HepG2 (cell line): ENCODE results near the gene S100A6. TPM values are rescaled to one million over a fixed set of nuclear protein-coding genes. Genes with fewer than 3 reads are reported as not detected.

Experiments
- ERF ChIP-seq: IDR thresholded peaks from 2 replicates; pipeline ENCODE4 v1.6.1; 2018; ENCODE audit warnings: missing biosample characterization, missing genetic modification reagents
- GABPB1 ChIP-seq: IDR thresholded peaks from 2 replicates; pipeline ENCODE4 v1.6.1; 2016; ENCODE audit warnings: mild to moderate bottlenecking, missing genetic modification reagents, moderate library complexity, missing compliant biosample characterization
- HIC2 ChIP-seq: sonication (generic); formaldehyde crosslinking; IDR thresholded peaks from 2 replicates; pipeline ENCODE4 v1.9.0; 2022; ENCODE audit warnings: low read depth, missing genetic modification reagents
- HNF1A ChIP-seq, 2 experiments: sonication (generic) in 1 of 2; formaldehyde crosslinking in 1 of 2; IDR thresholded peaks; 2 replicates each; pipeline versions ENCODE4 v1.4.0 to v1.6.1; 2016 to 2020; ENCODE audit warnings: borderline replicate concordance in 1 of 2, low read depth in 1 of 2, mild to moderate bottlenecking in 1 of 2, missing genetic modification reagents in 1 of 2
- IKZF1 ChIP-seq: fragments of 450-650 bp; IDR thresholded peaks from 2 replicates; pipeline ENCODE4 v1.7.1; 2016
- IRF9 ChIP-seq: sonication (generic); formaldehyde crosslinking; IDR thresholded peaks from 2 replicates; pipeline ENCODE4 v1.8.0; 2022; ENCODE audit warnings: missing genetic modification reagents, mild to moderate bottlenecking, borderline replicate concordance
- KDM6A ChIP-seq: IDR thresholded peaks from 2 replicates; pipeline ENCODE4 v1.6.1; 2016; ENCODE audit warnings: low read depth
- KLF6 ChIP-seq: IDR thresholded peaks from 2 replicates; pipeline ENCODE4 v1.8.0; 2016; ENCODE audit warnings: missing biosample characterization, missing genetic modification reagents
- MEIS1 ChIP-seq: sonication (generic); formaldehyde crosslinking; IDR thresholded peaks from 2 replicates; pipeline ENCODE4 v1.9.0; 2021; ENCODE audit warnings: mild to moderate bottlenecking, missing genetic modification reagents, moderate library complexity, borderline replicate concordance
- MXI1 ChIP-seq: IDR thresholded peaks from 3 replicates; pipeline ENCODE4 v1.6.1; 2012; ENCODE audit warnings: low read depth, low read length, inconsistent platforms, borderline replicate concordance
- MYNN ChIP-seq: sonication (generic); formaldehyde crosslinking; IDR thresholded peaks from 2 replicates; pipeline ENCODE4 v1.4.0; 2020; ENCODE audit warnings: mild to moderate bottlenecking, low read depth, missing genetic modification reagents
- RARA ChIP-seq: IDR thresholded peaks from 2 replicates; pipeline ENCODE4 v1.6.1; 2016; ENCODE audit warnings: missing genetic modification reagents, missing compliant biosample characterization
- RXRB ChIP-seq: IDR thresholded peaks from 2 replicates; pipeline ENCODE4 v1.6.1; 2016; ENCODE audit warnings: borderline replicate concordance, missing genetic modification reagents, missing compliant biosample characterization
- SKIL ChIP-seq: sonication (generic); formaldehyde crosslinking; IDR thresholded peaks from 2 replicates; pipeline ENCODE4 v1.8.0; 2022; ENCODE audit warnings: missing genetic modification reagents, mild to moderate bottlenecking, moderate library complexity, borderline replicate concordance
- SP1 ChIP-seq, 2 experiments: fragments of 450-650 bp in 1 of 2; sonication (generic) in 1 of 2; formaldehyde crosslinking in 1 of 2; IDR thresholded peaks; 2 replicates each; pipeline versions ENCODE4 v1.4.0 to v1.6.1; 2016 to 2020; ENCODE audit warnings: missing genetic modification reagents in 1 of 2
- ZGPAT ChIP-seq: IDR thresholded peaks from 2 replicates; pipeline ENCODE4 v1.6.1; 2016; ENCODE audit warnings: mild to moderate bottlenecking
- polyA plus RNA-seq, 8 experiments: library from polyadenylated mRNA; depleted of rRNA in 3 of 8; stranded (reverse) in 7 of 8; unstranded in 1 of 8; fragments of >200 nt; fragmentation: Illumina TruSeq in 4 of 8; extraction: Trizol in 4 of 8; gene quantifications; 2 replicates each; pipeline versions ENCODE4 v1.2.1 to v1.2.3, GENCODE V29; 2011 to 2016; ENCODE audit warnings: low read depth in 4 of 8, missing spikeins in 1 of 8, mixed read lengths in 1 of 8; ENCODE audit not compliant: insufficient read depth in 1 of 8
- total RNA-seq, 5 experiments: library from RNA; depleted of rRNA; stranded (reverse); fragments of >200 nt; fragmentation: Illumina TruSeq; extraction: Trizol; gene quantifications; 2 replicates each; pipeline ENCODE4 v1.2.3, GENCODE V29; 2016; ENCODE audit warnings: low read depth in 1 of 5

S100A6 gene
- total and polyA plus RNA-seq, 2 of the 13 experiments (the other 11 are each of a cell fraction or from before 2014, with no cell fraction given) = 72.9 to 85.0 TPM

GRCh38 chr1:153566414-153567371 is 30.9 kb upstream of the S100A6 start (continued):
- TF ChIP-seq HIC2 (CRISPR knock-in tag) (peak; percentile 94), SKIL (peak; percentile 49; the same call in 1 of the 2 replicates), KDM6A (peak; percentile 46; the same call in 1 of the 2 replicates), RXRB (CRISPR knock-in tag) (peak; percentile 43; the same call in 1 of the 2 replicates), ZGPAT (peak; percentile 71), IRF9 (0 out of 2 replicates have a peak, but pooled peaks have one; percentile 41), GABPB1 (CRISPR knock-in tag) (peak; percentile 64), MEIS1 (CRISPR knock-in tag) (peak; percentile 82; the same call in 1 of the 2 replicates), IKZF1 (no peak), HNF1A (IDR thresholded peaks at IDR 0.05; ENCODE audit: low read depth) (no peak), HNF1A (CRISPR knock-in tag; IDR thresholded peaks at IDR 0.05; ENCODE audit: borderline replicate concordance) (peak; percentile 72; the same call in 1 of the 2 replicates), MYNN (CRISPR knock-in tag) (no peak), MXI1 (peak; percentile 12; the same call in 1 of the 3 replicates), KLF6 (CRISPR knock-in tag) (peak; percentile 37; the same call in 1 of the 2 replicates), RARA (peak; percentile 68), ERF (0 out of 2 replicates have a peak, but pooled peaks have one; percentile 18), SP1 (IDR thresholded peaks at IDR 0.05) (no peak), SP1 (CRISPR knock-in tag; IDR thresholded peaks at IDR 0.05) (0 out of 2 replicates have a peak, but pooled peaks have one; percentile 16)
